SH-SY5Y (cell line): ENCODE results near the gene CTNND2.

Experiments
- GATA2 ChIP-seq: IDR thresholded peaks from 2 replicates; pipeline ENCODE4 v1.6.1; 2011; ENCODE audit warnings: mild to moderate bottlenecking, low read depth, low read length
- GATA3 ChIP-seq: IDR thresholded peaks from 2 replicates; pipeline ENCODE4 v1.6.1; 2011; ENCODE audit warnings: low read depth, mild to moderate bottlenecking, low read length, moderate library complexity

GRCh38 chr5:11518676-11519075, 385.6 kb downstream of the CTNND2 start:
- TF ChIP-seq GATA2 (no peak), GATA3 (no peak)
